H9 (cell line): ENCODE data around the gene IPO9. TPM values are rescaled to one million over a fixed set of nuclear protein-coding genes. Genes with fewer than 3 reads are reported as not detected.

Experiments
- DNase-seq: peaks from one replicate; pipeline ENCODE4 v3.0.0-alpha.2; 2017
- H2AFZ ChIP-seq: one replicate; pipeline ENCODE4 v1.6.1; 2013; ENCODE audit warnings: mild to moderate bottlenecking, low read length, control low read depth, moderate library complexity
- H2AK5ac ChIP-seq: 2 replicates; pipeline ENCODE4 v1.6.1; 2013; ENCODE audit warnings: low read length, control low read depth, mixed read lengths; ENCODE audit not compliant: insufficient read length
- H2BK120ac ChIP-seq: one replicate; pipeline ENCODE4 v1.6.1; 2013; ENCODE audit warnings: low read depth, mild to moderate bottlenecking, low read length, control low read depth, inconsistent platforms; ENCODE audit not compliant: poor library complexity, severe bottlenecking
- H2BK12ac ChIP-seq: 2 replicates; pipeline ENCODE4 v1.6.1; 2013; ENCODE audit warnings: low read length, control low read depth, mixed read lengths, low read depth; ENCODE audit not compliant: insufficient read length
- H2BK15ac ChIP-seq: 2 replicates; pipeline ENCODE4 v1.6.1; 2013; ENCODE audit warnings: low read depth, low read length, control low read depth
- H2BK20ac ChIP-seq: one replicate; pipeline ENCODE4 v1.6.1; 2013; ENCODE audit warnings: low read depth, mild to moderate bottlenecking, low read length, control low read depth, inconsistent platforms; ENCODE audit not compliant: poor library complexity, severe bottlenecking
- H2BK5ac ChIP-seq: 2 replicates; pipeline ENCODE4 v1.6.1; 2013; ENCODE audit warnings: low read length, control low read depth, mixed read lengths; ENCODE audit not compliant: insufficient read length
- H3K14ac ChIP-seq: 2 replicates; pipeline ENCODE4 v1.6.1; 2013; ENCODE audit warnings: low read length, control low read depth; ENCODE audit not compliant: insufficient read depth
- H3K18ac ChIP-seq: 2 replicates; pipeline ENCODE4 v1.6.1; 2013; ENCODE audit warnings: low read depth, mild to moderate bottlenecking, mixed read lengths, low read length, control low read depth; ENCODE audit not compliant: insufficient read length
- H3K23ac ChIP-seq: 2 replicates; pipeline ENCODE4 v1.6.1; 2013; ENCODE audit warnings: low read length, control low read depth, mixed read lengths, low read depth; ENCODE audit not compliant: insufficient read length
- H3K23me2 ChIP-seq: 2 replicates; pipeline ENCODE4 v1.6.1; 2013; ENCODE audit warnings: low read depth, mild to moderate bottlenecking, mixed read lengths, low read length, control low read depth; ENCODE audit not compliant: insufficient read length, poor library complexity, severe bottlenecking
- H3K27ac ChIP-seq: 2 replicates; pipeline ENCODE4 v1.5.1; 2013; ENCODE audit warnings: low read length, control low read depth, mixed read lengths, low read depth; ENCODE audit not compliant: insufficient read length
- H3K27me3 ChIP-seq: 2 replicates; pipeline ENCODE4 v1.6.1; 2013; ENCODE audit warnings: low read length, control low read depth, inconsistent platforms; ENCODE audit not compliant: insufficient read depth
- H3K4ac ChIP-seq: 2 replicates; pipeline ENCODE4 v1.6.1; 2013; ENCODE audit warnings: low read depth, mild to moderate bottlenecking, control low read depth, inconsistent platforms, low read length, moderate library complexity
- H3K4me1 ChIP-seq: 2 replicates; pipeline ENCODE4 v1.6.1; 2013; ENCODE audit warnings: low read length, control low read depth, inconsistent platforms; ENCODE audit not compliant: insufficient read depth
- H3K4me2 ChIP-seq: 2 replicates; pipeline ENCODE4 v1.6.1; 2013; ENCODE audit warnings: low read length, control low read depth, mixed read lengths; ENCODE audit not compliant: insufficient read length, insufficient read depth
- H3K56ac ChIP-seq: 2 replicates; pipeline ENCODE4 v1.6.1; 2013; ENCODE audit warnings: low read depth, mild to moderate bottlenecking, mixed read lengths, low read length, control low read depth; ENCODE audit not compliant: insufficient read length
- H3K79me1 ChIP-seq: 2 replicates; pipeline ENCODE4 v1.6.1; 2013; ENCODE audit warnings: low read depth, mild to moderate bottlenecking, moderate library complexity, low read length, control low read depth, inconsistent platforms; ENCODE audit not compliant: insufficient read depth, poor library complexity, severe bottlenecking
- H3K79me2 ChIP-seq: 2 replicates; pipeline ENCODE4 v1.6.1; 2013; ENCODE audit warnings: low read length, control low read depth, inconsistent platforms; ENCODE audit not compliant: insufficient read depth
- H3K9ac ChIP-seq: 2 replicates; pipeline ENCODE4 v1.6.1; 2013; ENCODE audit warnings: low read length, control low read depth, mixed read lengths; ENCODE audit not compliant: insufficient read length; ENCODE audit errors: extremely low read depth
- H3K9me3 ChIP-seq: one replicate; pipeline ENCODE4 v1.6.1; 2013; ENCODE audit warnings: low read depth, low read length, inconsistent platforms; ENCODE audit not compliant: control insufficient read depth
- H3T11ph ChIP-seq: one replicate; pipeline ENCODE4 v1.6.1; 2013; ENCODE audit warnings: mild to moderate bottlenecking, low read length, control low read depth, inconsistent platforms
- H4K20me1 ChIP-seq: one replicate; pipeline ENCODE4 v1.6.1; 2013; ENCODE audit not compliant: control insufficient read depth, insufficient read length, insufficient read depth
- H4K5ac ChIP-seq: 2 replicates; pipeline ENCODE4 v1.6.1; 2013; ENCODE audit warnings: low read depth, mild to moderate bottlenecking, mixed read lengths, low read length, control low read depth; ENCODE audit not compliant: insufficient read length
- H4K8ac ChIP-seq: replicated peaks from 2 replicates; pipeline ENCODE4 v1.6.1; 2013; ENCODE audit warnings: low read length, control low read depth, mixed read lengths, low read depth; ENCODE audit not compliant: insufficient read length
- H4K91ac ChIP-seq: 2 replicates; pipeline ENCODE4 v1.6.1; 2013; ENCODE audit warnings: low read depth, mild to moderate bottlenecking, moderate library complexity, mixed read lengths, low read length, control low read depth; ENCODE audit not compliant: insufficient read length
- H3K27ac Mint-ChIP-seq, 3 experiments: 2 replicates in 2 of 3; 3 replicates in 1 of 3; pipeline ENCODE4 v1.8.0; 2020 to 2021; ENCODE audit warnings: mixed read lengths in 3 of 3, mild to moderate bottlenecking in 1 of 3, moderate library complexity in 1 of 3
- H3K27me3 Mint-ChIP-seq: 2 replicates; pipeline ENCODE4 v1.8.0; 2021; ENCODE audit warnings: low read depth, mild to moderate bottlenecking, moderate library complexity, mixed read lengths
- H3K36me3 Mint-ChIP-seq, 3 experiments: 2 replicates in 2 of 3; 3 replicates in 1 of 3; pipeline ENCODE4 v1.8.0; 2020 to 2021; ENCODE audit warnings: low read depth in 3 of 3, mixed read lengths in 3 of 3; ENCODE audit not compliant: insufficient read depth in 1 of 3
- H3K4me1 Mint-ChIP-seq, 2 experiments: 2 replicates each; pipeline ENCODE4 v1.8.0; 2020; ENCODE audit warnings: mixed read lengths in 2 of 2
- H3K4me3 Mint-ChIP-seq, 2 experiments: 2 replicates in 1 of 2; 3 replicates in 1 of 2; pipeline ENCODE4 v1.8.0; 2020 to 2021; ENCODE audit warnings: mild to moderate bottlenecking in 2 of 2, mixed read lengths in 2 of 2, moderate library complexity in 1 of 2
- H3K9me3 Mint-ChIP-seq, 2 experiments: 2 replicates in 1 of 2; 3 replicates in 1 of 2; pipeline ENCODE4 v1.8.0; 2020; ENCODE audit warnings: mild to moderate bottlenecking in 2 of 2, mixed read lengths in 2 of 2, moderate library complexity in 1 of 2
- CTCF ChIP-seq: fragments of 200-600 bp; sonication (generic); conservative IDR thresholded peaks from 3 replicates; pipeline ENCODE4 v1.8.0; 2021; ENCODE audit warnings: antibody characterized with exemption, mild to moderate bottlenecking
- WGBS: extraction: QIAGEN DNeasy Blood & Tissue Kit; methylation state at CpG from one replicate; pipeline ENCODE4 v1.1.7; 2013; ENCODE audit warnings: missing lambda C conversion rate, low lambda C conversion rate, mixed read lengths; ENCODE audit not compliant: insufficient read length; ENCODE audit errors: extremely low coverage; 5-methylcytosine and 5-hydroxymethylcytosine counted together
- total RNA-seq: library from RNA; stranded (reverse); gene quantifications from 2 replicates; pipeline ENCODE4 v1.2.1, GENCODE V29; 2021

IPO9 gene
- total RNA-seq, 1 experiment from 2014 or later = 104 TPM

GRCh38 chr1:201912832-201913231, 83.9 kb downstream of the IPO9 start:
- WGBS = no CpG with 5 or more reads among the region's 5 CpGs
- no peak overlapping the region for H3K27ac ChIP-seq
- DNase-seq = no peak
- Mint-ChIP-seq H3K9me3 (no peaks in the 10 kb centered on the region), H3K4me1 (peaks cover 9 to 16% of the 10 kb centered on the region in 2 experiments), H3K27ac (no peak overlapping the region; a peak in 1 of 7 replicates), H3K36me3 (no peaks in the 10 kb centered on the region), H3K4me3 (no peak overlapping the region), H3K27me3 (peaks cover 1% of the 10 kb centered on the region)
- H3K9ac ChIP-seq = no peak overlapping the region
- H3K9me3 ChIP-seq = no peaks in the 10 kb centered on the region
- no peak overlapping the region for H3T11ph ChIP-seq
- H3K23me2 ChIP-seq = no peaks in the 10 kb centered on the region
- no peak overlapping the region for H2BK12ac ChIP-seq
- H3K56ac ChIP-seq = no peak overlapping the region
- H4K20me1 ChIP-seq = no peaks in the 10 kb centered on the region
- H3K27me3 ChIP-seq = no peaks in the 10 kb centered on the region
- H3K79me2 ChIP-seq = no peaks in the 10 kb centered on the region
- no peak overlapping the region for H2BK120ac ChIP-seq
- no peak overlapping the region for H2AK5ac ChIP-seq
- H3K4ac ChIP-seq = no peak overlapping the region
- H3K18ac ChIP-seq = no peak overlapping the region
- no peak overlapping the region for H2BK20ac ChIP-seq
- H3K4me2 ChIP-seq = no peak overlapping the region
- no peaks in the 10 kb centered on the region for H3K79me1 ChIP-seq
- H3K14ac ChIP-seq = no peak overlapping the region; the same call in 1 of the 2 replicates
- no peak overlapping the region for H2AFZ ChIP-seq
- H2BK15ac ChIP-seq = no peak overlapping the region
- no peak overlapping the region for H4K91ac ChIP-seq
- no peaks in the 10 kb centered on the region for H3K4me1 ChIP-seq
- H4K5ac ChIP-seq = no peak overlapping the region
- TF ChIP-seq CTCF = no peak
- no peak overlapping the region for H3K23ac ChIP-seq
- H2BK5ac ChIP-seq = no peak overlapping the region
- no peak overlapping the region for H4K8ac ChIP-seq
